Iris pigment epithelial cell (primary cell): ENCODE measurements around the gene SORCS1.
"Not testable (repeated sequence)": the region's sequence is repeated elsewhere in the genome, so short reads cannot be mapped to it uniquely, and the experiment has no call there.

Source experiments
- DNase-seq: peaks from one replicate; pipeline ENCODE4 v3.0.0-alpha.2; 2011; ENCODE audit warnings: low read depth

Gene SORCS1

GRCh38 chr10:106947643-106948042 is 216.9 kb downstream of the SORCS1 start:
- no peak for DNase-seq

GRCh38 chr10:106942035-106942662 is 222.4 kb downstream of the SORCS1 start:
- DNase-seq: no peak

DNA sequence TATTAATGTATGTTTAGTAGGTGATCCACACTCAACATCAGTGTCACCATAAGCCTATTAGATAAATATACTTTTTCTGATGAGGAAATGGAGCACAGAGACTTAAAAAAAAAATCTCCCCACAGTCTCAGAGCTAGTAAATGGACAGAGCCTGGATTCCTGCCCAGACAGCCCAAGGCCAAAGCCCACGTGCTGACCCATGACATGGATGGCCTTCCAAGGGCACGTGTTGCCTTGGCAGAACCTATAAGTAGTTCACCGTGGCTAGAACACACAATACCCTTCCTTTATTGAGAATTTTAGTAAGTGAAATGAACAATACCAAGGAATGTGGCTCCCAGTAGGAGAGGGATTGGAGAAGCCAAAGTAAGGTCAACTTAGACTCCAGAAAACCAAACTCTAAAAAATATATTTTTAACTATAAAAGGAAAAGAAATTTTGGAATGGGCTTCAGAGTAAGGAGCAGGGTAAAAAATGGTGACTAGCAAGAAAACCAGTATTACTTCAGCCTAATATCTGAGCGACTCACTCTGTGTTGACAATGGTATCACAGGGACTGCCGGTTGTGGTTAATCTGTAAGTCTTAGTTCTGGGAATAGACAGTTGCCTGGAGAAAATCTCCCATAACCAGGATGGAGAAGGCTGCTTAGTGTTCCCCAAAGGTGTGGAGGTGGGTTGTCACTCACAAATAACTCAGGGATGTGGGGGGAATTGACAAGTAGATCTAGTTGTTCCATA is 223.0 kb downstream of the SORCS1 start:
- no peak for DNase-seq

DNA sequence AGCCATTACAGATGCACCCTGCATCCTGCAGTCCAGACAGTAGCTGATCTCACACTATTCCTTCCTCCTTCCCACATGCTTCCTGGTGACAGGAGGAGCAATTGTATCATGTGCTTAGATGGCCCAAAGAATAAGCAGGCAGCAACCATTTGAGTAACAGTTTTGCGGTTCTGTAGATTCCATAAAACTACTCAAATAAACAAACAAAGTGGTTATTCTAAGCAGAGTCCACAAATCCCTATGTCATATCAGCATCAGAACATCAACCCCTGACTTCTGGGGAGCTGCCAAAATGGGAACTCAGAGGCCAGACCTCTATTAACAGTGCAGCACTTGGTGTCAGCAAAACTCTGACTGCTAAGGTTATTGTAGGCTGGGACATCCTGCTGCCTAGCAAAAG is 226.0 kb downstream of the SORCS1 start:
- no peak for DNase-seq

DNA sequence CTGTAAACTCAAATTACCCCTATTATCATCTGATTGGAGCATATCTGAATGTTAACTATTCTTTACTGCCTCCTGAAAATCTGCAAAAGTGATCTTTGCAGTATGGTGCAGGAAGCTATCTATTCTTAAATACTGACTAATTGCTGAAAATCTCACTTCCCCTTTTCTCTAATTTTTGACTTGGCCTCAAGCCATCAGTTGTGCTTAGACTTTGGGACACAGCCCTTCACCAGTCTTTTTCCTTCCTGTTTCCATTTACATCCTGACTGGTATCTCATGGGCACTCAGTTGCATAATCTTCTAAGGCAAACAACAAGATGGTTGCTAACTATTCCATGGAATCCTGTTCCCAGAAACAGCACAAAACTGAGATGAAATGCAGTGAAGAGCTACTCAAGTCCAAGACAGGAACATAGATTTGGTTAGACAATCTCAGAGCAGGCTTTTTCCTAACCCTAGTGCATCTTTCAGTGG is 228.5 kb downstream of the SORCS1 start:
- no peak for DNase-seq

GRCh38 chr10:106931853-106932249 is 232.7 kb downstream of the SORCS1 start:
- no peak for DNase-seq

DNA sequence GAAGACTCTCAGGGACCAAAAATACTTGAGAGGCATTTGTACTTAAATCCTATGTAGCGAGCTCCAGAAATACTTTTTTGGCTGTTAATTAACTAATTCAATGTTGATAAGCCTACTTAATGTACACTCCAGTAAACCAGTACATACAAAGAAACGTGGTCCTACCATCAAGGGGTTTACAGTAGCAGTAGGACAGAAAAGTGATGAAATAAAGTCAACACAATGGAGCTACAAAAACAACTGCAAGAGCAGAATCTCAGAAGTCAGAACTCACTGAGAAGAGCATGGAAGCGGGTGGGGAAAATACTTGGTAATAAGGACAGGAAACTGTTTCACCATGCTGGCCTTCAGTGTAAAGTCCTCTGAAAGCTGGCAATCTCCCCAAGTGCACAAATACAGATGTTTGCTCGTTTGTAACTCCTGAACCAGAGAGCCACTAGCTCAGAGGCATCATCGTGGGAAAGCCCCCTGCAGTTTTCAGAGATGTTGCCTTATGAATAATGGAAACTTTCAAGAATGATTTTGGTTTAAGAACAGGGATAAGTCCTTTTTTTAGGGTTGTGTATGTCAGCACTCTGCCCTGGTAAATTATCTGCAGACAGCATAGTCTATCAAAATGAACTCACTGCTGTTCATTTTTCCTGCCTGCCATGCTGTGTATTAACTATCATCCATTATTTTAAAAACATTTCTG is 233.2 kb downstream of the SORCS1 start:
- DNase-seq: no peak

DNA sequence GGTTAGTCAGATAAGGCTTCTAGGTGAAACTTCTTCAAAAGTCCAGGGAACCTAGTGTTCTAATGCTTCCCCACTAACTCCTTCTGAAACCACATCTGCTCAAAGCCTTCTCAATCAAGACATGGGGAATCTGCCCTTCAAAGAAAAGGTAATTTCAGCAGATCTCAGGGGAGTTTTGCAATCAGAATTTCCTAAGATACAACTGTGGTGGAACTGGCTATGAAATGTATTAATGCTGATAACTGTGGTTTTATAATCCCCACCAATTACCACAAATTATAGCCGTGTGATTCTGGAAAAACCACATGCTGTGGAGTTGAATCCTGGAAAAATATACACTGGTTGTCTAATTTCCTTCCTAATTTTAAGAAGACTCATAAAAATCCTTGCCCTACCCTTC is 233.8 kb downstream of the SORCS1 start:
- DNase-seq: no peak

- no peak for DNase-seq
Measured at GRCh38 chr10:106929291-106929895, 235.1 kb downstream of the SORCS1 start.

- DNase-seq: not testable (repeated sequence)
Measured at GRCh38 chr10:106928151-106928550, 236.4 kb downstream of the SORCS1 start.

GRCh38 chr10:106925191-106925590 is 239.3 kb downstream of the SORCS1 start:
- DNase-seq: no peak

GRCh38 chr10:106920538-106920937 is 244.0 kb downstream of the SORCS1 start:
- DNase-seq: no peak

DNA sequence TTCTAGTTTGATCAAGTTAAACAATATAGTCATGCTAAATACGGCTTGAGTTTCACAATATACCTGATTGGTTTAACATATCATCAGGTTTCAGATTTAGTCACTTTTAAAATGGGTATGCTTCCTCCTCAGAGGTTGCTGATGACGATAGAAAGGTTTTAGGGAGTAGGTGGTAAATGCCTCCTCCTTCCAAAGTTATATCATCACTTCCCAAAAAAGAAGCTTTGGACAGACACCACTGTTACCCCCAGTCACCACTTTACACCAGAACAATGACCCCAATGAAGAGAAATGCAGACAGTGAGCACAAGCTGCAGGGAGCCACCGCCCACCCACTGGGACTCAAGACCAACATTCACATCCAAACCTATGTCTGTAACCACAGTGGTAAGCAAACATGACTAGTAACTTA is 244.6 kb downstream of the SORCS1 start:
- DNase-seq: no peak

DNA sequence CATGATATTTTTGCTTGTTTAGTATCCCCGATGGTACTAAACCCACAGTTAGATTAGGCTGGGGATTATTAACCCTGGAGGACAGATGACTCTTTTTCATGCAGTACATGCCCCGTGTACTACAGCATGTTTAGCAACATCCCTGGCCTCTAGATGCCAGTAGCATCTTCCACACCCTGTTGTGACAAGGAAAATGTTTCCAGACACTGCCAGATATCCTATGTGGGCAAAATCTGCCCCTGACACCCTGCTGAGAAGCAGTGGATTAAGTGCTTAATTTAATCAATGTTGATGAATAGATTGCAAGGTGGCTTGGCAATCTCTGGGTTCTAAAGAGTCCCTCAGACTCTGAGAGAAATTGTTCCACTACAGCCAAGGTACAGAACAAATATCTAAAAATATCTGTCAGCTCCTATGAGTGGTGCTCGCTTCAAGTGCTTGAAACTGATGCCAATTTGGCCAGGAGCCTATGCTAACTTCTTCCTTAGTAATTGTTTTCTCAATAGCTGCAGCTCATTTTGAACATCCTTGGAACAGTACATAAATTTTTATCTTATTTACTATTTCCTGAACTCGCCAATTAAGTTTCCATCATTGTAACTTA is 247.0 kb downstream of the SORCS1 start:
- no peak for DNase-seq

- no peak for DNase-seq
Measured at GRCh38 chr10:106914016-106914415, 250.5 kb downstream of the SORCS1 start.

DNA sequence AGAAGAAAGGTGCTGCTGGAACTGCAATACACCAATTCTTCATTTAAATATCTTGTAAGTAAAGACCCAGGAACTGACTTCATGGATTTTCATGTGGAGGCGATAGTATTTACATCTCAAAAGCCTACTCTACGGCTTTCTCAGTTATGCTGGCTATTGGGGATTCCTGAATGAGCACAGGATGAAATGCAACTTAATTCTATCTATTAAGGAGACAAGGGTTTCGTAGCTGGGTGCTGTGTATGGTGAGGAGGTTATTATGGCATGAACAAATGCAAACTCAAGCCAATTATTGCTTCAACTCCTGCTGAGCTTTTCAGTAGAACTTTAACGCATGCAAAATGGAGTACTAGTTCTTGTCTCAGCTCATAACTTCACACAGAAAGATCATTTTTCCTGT is 251.2 kb downstream of the SORCS1 start:
- no peak for DNase-seq

DNA sequence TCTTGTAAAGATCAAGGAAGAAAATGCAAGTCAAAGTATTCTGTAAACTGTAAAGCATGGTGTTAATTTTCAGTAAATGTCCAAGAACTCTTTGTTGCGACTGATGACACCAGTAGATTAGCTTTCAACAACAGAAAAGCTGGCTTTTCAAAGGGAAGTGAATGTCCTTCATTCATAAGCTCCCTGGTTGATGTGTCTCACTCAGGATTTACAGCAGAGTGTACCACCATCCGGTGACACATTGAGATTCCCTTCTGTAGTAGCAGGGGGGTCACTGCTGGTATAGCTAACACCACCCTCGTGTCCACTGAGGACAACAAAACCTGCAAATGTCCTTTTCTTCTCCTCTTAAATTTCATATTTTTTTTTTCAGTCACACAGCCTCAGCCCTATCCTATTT is 253.4 kb downstream of the SORCS1 start:
- no peak for DNase-seq

DNA sequence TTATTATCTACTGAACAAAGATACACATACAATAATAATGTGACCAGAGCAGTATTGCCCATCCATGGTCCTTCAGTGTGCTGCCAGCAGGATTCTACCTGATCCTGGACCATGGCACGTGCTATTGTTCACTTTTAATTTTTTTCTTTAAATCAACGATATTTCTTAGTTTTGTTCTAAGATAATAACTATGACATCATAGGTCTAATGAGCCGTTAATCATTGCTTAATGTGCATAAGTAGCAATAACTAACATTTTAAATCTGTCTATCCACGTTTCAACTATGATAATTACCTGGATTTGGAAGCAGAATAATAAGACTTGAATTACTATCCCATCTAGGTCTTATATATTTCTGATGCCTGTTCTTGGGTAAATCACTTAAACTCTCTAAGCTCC is 253.8 kb downstream of the SORCS1 start:
- DNase-seq: no peak

- no peak for DNase-seq
Measured at GRCh38 chr10:106908225-106908624, 256.3 kb downstream of the SORCS1 start.

GRCh38 chr10:106904209-106904608 is 260.3 kb downstream of the SORCS1 start:
- DNase-seq: no peak

GRCh38 chr10:106903180-106903579 is 261.3 kb downstream of the SORCS1 start:
- no peak for DNase-seq

- DNase-seq: no peak
Measured at GRCh38 chr10:106900016-106900652, 264.4 kb downstream of the SORCS1 start.
